Measurements from ENCODE around the gene RENBP.

The RENBP gene

DNA sequence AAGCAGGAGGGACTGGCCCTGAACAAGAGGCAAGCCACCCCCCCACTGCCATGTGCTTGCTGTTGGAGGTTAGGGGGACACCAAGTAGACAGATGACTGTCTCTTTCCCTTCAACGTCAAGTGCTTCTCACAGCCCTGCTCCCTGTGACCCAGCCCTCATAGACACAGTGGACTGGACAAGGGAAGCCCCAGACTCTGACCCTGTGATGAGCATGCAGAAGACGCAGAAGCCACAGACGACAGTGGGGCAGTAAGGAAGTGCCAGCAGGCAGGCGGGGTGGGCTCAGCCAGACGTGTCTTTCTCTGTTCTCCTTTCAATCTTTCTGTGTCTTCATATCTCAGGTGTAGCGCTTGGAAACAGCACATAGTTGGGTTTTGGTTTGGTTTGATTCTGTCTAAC, 56.1 kb downstream of the RENBP start:
- DNase-seq (ENCODE audit: low read depth in 3 of 3), result no peak

DNA sequence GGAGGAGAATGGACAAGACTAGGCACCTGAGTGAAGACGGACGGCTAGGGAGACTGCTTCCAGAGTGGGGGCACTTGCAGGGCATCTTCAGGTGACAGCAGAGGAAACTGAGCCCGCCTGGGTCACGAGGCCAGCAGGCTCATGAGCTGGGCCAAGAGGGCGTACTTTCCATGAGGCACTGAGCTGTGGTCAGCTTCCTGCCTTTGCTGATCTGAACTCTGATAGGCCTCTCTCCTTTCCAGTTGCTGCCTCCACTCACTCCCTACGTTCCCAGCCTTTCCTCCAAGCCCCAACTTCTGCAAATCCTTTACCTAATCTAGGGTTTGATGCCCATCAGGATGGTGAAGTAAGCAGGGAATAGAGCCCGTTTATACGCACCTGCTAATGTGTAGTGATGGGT, 57.1 kb downstream of the RENBP start:
- DNase-seq (ENCODE audit: low read depth in 3 of 3), result no peak

DNA sequence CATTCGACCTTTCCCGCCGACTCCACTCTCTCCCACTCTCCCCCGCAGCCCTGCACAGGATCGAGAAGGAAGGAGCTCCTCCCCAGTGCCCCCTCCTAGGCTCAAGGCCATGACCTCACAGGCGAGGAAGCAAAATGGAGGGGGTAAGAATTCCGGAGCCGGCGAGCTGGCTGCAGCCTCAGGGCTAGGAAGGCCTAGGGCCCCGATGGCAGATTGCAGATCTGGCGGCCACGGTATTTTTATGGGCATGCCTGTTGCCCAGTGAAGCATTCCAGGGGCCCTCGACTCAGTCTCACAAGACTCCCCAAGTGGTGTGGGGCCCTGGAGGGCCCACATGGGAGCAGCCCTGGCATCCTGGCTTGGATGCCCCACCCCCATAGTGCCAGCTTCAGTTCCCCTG, 57.5 kb downstream of the RENBP start:
- no peak for DNase-seq (ENCODE audit: low read depth in 3 of 3)

DNA sequence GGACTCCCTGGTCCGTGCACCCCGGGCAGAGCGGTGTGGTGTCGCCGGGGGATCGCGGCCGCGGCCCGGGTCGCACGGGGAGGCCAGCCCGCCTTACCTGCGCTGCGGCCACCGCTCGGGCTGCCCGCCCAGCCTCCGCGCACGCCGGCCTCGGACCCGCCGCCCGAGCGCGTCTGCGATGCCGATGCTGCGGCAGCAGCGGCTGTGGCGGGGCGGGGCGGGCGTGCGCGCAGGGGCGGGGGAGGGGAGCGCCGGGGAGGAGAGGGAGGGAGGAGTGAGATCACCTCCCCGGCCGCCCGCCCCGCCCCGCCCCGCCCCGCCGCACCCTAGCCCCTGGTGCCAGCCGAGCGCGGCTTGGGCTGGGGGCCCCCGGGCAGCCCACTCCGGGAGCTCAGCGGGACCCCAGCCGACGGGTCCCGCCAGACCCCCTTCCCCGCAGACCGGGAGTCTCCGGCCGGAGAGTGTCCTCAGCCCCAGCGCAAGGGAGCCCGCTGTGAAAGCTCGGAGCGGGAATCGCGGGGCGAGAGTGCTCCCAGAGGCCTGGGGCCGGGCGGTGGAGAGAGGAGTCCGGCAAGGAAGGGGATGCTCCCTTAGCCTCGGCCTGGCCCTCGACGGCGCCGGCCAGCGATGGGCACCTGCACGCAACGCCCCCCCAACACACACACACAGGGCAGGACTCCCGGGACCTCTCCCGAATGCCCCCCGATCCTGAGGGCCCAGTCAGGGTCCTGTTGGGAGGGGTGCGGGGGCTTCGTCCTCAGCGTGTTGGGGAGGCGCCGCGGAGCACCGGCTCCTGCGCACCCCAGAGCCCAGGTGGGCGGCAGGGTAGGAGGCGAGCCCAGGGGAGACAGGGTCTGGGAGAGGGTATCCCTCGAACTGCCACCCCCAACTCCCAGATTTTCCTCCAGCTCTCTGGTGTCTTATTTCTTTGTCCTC, 58.2 kb downstream of the RENBP start, which contains the start of gene L1CAM:
L1CAM (minus strand) TSS at position 206 of the 936 bp plus-strand sequence. CDS start 10,337 bp downstream, outside the sequence.
- no peak for DNase-seq (ENCODE audit: low read depth in 3 of 3)
